HG03565 (cell line): ENCODE results near the gene NTRK2.

Experiments
- ATAC-seq: cut with Tn5 transposase; IDR thresholded peaks from one replicate; pipeline ENCODE4 v1.9.1; 2021; ENCODE audit warnings: mild to moderate bottlenecking, moderate library complexity; ENCODE audit not compliant: unreplicated experiment

The NTRK2 gene

DNA sequence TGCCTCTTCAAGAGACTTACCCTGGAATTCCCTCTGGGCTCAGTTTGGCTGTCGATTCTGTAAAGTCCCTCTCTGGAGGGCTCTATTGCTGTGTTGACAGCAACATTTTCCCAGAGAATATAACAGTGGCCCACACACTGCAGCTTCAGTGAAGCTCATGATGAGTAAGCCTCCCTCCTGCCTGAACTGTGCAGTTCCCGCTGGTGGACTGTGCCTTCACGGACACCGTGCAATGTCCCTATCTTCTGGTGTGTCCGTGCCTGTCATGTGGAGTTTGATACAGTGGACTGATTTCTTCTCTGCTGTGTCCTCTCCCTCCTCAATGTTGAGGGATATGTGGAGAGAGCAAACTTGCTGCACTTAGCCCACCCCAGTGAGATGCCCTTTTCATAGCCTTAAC, 109.0 kb downstream of the NTRK2 start:
- ATAC-seq, result no peak

DNA sequence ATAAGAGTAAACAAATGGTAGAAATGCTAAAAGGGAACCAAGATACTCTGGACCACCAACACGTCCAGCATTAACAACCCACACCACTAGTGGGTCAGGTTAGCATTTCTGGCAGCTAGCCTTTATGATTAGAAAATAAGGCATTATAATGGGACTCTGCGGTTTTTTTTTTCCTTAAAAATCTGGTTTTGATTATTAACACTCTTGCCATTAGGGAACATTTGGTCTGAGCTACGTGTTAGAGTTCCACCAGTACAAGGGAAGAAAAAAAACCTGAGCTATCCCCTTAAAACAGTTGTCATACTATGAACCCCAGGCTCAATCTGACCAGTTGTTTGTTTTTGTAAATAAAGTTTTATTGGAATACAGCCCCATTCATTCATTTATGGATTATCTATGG, 110.4 kb downstream of the NTRK2 start:
- ATAC-seq, result no peak

DNA sequence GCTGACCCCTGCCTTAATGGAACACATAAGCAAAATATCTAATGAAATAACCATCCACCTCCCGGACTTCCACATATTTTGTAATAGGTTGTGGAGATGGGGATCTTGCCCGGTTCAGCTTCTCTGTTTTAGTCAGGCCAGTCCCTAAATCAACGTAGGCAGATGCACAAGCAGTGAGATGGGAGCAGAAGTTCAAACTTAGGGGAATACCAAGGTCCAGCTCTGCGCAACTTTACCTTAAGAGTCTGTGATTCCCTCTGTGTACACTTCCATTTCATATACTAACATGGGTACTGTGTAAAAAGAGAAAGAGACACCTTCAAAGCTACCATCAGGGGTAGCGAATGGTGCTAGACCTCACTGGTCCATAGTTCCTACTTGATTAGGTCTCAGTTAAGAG, 110.9 kb downstream of the NTRK2 start:
- ATAC-seq, result no peak

DNA sequence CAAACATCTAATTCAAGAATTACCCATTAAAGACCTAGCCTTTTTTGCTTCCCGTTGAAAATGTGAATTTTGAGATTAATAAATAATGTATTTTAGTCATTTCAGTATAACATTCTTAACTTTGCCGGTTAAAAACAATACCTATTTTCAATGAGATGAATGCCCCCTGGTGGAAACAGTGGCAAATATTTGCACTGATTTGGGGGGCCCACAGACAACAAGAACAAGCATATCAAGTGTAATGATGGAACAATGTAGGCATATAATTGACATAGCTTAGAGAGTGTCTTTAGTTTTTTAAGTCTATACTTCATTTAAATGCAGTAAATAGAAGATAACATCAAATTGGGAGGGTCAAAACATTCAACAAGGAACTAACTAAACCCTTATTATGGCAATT, 111.9 kb downstream of the NTRK2 start:
- no peak for ATAC-seq

DNA sequence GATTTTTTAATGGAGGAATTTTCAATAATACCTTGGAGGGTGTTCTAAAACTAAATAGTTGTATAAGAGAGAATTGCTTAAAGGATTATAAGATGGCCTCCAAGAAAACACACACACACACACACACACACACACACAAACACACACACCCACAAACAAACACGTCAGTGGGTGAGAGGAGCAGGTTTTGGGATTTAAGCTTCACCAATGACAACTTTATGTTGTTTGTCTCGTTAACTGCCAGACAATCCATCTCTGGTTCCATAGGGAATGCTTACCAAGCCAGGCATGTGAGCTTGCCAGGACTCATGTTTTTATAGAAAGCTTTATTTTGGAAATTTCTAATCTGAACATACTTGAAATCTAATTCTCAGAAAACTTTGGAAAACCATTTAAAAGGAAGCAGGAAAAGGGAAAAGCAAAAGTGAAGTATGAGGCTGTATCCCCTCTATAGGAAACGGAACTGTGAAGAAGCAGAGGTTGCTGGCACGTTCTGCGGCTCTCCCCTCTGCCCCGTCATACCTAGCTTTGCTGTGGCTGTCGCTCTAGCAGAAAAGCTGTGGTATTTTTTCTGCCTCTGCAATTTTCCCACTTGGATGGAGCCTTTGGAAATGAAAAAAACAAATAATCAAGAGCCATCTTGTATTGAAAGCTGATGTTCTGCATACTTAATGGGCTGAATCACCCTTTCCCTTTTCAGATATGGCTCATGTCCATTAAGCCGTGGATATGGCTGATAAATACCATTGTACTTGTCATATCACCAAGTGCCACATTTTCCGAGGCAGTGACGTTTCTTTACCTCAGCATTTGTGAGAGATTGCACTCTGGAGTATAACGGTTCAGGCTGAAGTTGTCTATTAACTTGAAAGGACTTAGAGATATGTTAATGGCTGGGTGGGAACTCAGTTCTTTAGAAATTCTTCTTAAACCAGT, 112.7 kb downstream of the NTRK2 start:
- no peak for ATAC-seq

DNA sequence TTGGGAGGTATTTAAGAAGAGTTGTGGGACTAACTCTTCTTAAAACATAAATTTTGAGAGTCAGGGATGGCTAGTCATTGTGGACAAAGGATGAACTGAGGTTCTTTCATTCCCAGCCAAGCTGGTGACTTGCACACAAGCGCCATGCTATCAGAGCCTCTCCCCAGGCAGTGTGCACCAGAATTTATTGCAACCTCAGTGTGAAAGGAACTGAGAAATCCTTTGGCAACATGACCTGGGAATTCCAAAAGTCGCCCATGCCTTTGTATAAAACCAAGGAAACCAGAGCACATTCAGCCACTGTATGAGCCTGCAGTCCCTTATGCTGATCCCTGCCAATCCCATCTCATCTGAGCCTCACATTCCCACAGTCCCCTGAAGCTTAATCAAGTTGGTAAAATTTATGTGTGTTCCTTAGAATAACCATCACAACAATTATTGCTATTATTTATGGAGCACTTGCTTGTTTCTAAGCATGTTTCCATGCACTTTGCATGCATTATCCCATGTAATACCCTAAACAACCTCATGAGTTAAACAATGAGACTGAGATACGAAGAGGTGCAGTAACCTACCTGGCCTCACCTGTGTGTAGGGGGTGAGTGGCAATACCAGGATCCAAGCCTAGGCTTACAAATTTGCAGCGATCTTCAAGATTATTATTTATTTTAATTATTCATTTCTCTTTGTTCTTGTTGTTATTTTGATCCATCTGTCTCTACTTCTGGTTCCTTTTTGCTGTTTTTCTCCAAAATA, 116.4 kb downstream of the NTRK2 start:
- no peak for ATAC-seq

DNA sequence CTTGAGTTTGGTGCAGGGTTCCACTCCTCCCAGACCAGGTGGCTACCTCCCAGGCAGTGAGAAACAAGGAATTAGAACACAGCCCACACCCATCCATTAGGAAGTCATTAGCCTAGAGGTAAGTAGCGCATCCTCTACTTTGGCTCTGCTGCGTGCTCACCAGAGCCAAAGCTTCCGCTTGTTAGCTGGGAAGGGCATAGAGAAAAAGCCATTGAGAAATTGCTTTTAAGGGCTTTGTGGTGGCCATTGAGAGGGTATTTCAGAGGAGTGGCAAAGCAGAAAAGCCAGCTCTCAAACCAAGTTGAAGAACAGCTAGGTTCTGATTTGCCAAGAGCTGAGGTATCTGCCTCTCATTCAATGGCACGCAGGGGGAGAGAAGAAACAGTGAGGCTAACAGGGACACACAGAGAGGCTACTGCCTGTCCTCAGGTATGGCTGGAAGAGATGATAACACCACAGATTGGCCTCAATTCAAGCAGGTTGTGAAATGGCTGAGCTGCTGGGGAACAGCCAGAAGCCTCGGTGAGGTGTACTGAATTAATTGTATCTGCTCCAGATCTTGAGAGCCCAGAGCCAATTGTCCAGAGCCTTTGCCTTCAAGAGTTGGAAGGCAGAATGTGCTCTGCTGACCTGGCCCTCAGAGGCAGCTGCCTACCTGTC, 119.4 kb downstream of the NTRK2 start:
- no peak for ATAC-seq

DNA sequence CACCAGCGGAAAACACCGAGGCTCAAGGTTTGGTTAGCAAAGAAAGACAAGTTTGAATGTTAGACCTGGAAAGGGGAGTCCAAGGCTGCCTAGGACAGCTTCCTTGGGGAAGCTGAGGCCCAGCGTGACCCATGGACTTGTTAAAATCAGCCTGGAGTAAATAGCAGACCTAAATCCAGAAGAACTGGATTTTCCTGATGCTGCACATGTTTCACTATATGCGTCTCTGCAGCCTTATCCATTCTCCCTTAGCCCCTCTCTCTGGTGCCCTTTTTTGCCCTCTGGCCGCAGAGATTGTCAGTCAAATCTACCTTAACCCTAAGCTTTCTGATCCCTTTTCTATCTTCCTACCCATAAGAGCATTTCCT, 119.9 kb downstream of the NTRK2 start:
- no peak for ATAC-seq

DNA sequence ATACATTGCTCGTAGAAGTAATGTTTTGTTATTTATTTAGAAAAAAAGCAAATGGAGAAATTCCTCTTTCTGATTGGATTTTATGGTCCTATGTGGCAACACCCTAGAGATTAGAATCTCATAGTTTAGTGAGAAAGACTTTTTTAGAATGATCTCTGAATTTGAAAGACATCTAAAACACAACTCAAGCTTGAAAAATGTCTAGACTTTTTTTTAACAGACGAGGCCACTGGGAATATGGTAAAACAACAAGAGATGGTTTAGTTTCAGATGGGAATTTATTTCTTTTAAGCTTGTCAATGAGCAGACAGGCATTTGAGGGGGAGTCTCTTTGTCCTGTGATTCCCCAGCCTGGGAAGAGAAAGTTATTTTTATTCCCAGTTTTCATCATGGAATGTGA, 122.1 kb downstream of the NTRK2 start:
- no peak for ATAC-seq

DNA sequence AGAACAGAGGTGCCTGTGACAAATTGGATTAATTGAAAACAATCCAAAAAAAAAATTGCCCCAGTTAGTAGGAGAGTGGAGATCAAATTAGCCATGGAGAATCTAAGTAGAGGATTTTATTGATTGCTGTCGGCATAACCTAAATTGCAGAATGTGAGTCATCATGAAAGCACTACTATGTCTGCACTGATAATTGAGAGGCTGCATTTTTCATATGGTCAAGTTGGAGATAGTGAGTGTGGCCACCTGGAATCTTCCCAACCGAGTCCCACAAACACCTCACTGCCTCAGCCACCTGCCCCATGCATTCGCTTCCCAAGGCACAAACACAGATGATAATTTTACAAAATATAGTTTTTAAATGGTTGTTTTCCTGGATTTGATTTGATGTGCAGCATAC, 123.7 kb downstream of the NTRK2 start:
- ATAC-seq, result no peak

DNA sequence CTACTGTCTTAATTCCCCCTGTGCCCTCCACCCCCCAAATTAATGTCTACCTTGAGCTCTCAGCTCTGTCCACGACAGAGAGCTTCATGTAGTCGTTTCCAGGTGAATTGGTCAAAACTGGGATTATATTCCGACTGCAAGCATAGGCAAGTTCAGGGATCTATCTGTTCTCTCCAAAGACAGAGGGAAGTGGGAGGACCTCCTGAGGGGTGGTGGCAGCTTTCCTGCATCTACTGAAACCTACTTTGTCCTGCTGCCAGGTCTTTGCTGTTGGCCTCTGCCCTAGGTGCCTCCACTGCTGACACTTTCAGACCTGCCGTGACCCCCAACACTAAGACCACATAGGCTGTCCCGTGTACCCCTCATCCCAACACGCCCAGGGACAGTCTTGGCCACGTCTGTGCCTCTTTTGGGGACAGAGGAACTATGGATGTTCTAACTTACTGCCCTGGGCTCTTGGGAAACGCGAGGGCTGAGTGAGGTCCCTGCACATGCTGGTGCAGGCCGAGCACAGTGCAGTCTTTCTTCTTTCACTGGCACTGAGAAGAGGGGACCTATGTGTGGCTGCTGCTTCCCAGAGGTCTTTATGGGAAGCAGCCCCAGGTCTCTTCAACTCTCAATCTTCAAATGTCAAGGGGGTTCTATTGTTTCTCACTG, 125.6 kb downstream of the NTRK2 start:
- no peak for ATAC-seq

DNA sequence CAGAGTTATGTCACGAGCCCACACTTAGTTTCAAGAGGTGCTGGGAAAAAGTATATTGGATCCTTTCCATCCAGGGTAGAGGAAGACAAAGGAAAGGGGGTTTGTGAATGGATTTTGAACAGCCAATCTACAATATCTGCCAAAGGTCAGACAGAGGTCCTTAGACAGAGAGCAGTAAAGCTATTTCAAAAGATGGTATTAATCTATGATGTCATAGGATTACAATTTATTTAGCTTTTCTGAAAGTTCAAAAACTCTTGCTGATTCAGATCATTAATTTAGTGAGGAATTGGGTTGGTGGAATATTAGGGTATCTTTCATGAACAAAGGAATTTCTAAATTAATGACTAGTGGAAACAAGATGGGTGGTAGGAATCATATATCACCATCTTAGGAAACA, 126.9 kb downstream of the NTRK2 start:
- ATAC-seq, result no peak

DNA sequence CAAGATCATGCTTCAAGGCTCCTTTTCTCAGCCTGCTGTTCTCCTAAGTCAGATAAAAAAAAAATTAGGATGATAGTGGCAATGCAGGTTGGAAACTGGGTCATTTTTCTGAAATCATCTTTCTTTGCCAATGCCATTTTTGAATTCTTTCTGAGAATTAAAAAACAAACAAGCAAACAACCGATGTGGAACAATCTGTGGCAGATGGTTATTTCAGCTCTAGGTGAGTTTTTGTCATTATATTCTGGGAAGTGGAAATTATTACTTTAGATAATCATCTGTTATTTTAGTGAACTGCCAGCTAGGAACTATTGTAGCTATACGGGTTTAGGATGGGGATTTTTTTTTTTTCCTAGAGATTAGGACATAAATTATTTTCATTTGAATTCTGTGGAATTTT, 129.7 kb downstream of the NTRK2 start:
- no peak for ATAC-seq

DNA sequence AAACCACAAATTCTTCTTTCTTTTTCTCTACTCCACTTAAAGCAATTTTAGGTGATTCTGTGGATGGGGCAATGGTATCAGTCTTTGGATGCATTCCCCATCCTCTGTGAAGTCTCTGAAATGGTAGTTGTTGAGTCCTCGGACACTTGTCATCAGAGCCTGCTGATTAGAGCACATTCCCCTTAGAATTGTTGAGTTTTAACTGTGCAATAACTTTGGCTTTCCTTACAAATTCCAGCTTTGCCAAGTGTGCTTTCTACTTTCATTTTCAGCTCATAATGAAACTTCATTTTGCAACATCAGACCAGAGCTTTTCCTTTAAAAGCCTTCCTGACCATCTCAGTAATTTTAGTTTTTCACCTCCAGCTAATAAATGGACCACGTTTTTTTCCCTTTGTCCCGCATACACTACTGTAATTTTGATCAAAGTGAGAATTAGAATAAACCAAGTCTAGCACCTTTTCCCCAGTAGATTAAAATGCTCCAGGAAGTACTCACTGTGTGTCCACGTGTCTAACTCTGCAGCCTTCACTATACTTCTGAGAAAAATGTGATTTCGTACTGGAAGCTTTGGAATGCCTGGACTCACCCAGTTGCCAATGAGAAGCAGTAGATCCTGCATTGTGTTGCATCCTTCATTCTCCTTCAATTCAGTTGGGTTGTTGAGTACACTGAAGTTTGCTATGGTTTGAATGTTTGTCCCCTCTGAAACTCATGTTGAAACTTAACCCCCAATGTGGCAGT, 135.6 kb downstream of the NTRK2 start:
- ATAC-seq, result no peak

DNA sequence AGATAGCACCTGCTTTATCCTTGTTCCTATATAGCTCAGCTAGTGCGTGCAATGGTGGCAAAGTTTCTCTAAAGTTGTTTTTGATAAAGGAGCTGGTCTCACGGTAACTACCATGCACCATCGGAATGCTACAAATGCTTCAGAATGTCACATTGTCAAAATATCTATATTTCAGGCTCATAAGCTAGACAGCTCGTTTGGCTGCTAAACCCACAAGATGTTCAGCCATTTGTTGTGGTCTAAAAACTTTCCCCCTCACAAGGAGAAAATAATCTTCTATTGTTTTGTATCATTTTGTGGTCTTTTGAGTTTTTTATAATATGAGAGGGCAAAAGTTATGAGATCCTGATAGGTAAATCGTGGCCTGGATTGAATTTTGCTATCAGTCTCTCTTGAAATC, 137.9 kb downstream of the NTRK2 start:
- no peak for ATAC-seq

DNA sequence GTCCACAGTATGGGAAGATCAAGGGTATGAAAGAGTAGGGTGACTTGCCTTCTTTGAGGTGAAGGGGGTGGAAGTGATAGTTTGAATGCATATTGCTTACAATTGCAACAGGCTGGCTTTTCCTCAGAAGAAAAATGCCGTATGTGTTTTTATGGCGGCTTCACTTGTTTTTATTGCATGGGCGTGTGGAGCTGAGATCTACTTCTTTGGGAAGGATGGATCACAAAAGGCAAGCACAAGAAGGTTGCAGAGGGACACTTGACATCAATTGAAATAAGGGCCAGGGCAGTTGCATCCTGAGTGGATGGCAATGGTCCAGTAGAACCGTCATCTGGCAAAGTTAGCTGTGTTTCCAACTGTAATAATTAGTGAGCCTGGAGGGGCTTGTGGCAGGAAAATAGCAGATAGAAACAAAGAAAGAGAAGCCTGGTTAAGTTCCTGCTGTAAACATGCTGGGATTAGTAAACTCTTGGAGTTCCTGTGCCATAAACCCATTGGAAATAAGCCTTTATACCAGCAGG, 138.4 kb downstream of the NTRK2 start:
- no peak for ATAC-seq

DNA sequence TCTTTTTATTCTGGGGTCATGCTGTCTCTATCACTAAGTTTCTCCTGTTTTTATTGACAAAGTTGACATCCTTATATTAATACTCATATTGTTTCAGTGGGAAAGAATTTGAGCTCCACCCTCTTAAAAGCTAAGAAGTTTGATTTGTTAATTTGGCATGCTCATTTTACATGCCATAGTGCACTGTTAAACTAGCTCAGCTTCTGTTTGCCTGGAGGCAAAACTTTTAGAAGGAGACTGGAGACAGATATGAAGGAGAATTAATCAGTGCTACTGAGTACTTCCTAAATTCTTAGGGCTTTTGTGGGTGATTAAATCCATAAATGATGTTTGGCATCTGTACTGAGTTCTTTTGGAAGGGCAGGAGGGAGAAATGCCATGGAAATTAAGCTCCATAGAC, 138.9 kb downstream of the NTRK2 start:
- no peak for ATAC-seq

DNA sequence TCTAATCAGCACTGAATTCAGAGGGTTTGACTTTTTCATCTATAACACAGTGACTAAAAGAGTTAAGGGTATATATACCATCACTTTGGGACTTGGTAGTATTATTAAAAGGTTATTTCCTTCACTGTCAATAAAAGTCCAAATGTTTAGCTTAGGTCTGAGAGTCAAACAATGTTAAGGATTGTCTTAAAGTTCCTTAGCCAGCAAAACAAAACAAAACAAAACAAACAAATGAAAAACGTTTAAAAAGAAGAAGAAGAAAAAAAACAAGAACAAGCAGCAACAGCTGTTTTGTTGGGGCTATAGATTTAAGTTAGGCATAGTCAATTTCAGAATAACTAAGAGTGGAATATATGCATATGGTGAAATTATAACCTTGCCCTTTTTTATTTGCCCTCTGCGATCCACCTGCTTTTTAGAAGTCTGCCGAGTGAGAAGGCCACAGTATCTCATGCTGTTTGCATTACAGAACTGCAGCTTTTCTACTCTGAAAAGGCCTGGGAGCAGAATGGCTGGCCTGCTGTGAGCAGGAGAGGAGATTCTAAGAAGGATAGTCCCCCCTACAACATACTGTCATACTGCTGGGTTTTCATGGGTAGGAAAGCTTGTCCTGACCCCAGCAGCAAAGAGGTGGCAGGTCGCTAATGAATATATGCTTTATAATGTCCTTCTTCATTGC, 141.7 kb downstream of the NTRK2 start:
- ATAC-seq, result no peak

DNA sequence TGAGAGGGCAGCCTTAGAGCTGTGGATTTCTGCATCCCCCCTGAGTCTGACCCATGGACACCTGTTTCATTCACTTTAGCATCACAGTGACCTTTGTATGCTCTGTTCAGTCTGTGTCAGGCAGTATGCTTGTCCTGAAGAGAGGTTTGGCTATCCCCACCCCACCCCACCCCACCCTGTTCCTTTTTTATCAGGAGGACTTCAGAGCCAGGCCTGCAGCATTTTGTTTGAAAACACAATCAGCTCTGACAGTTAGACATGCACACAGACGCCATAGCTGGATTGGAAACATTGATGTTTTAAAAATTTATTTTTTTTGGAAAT, 142.2 kb downstream of the NTRK2 start:
- no peak for ATAC-seq

DNA sequence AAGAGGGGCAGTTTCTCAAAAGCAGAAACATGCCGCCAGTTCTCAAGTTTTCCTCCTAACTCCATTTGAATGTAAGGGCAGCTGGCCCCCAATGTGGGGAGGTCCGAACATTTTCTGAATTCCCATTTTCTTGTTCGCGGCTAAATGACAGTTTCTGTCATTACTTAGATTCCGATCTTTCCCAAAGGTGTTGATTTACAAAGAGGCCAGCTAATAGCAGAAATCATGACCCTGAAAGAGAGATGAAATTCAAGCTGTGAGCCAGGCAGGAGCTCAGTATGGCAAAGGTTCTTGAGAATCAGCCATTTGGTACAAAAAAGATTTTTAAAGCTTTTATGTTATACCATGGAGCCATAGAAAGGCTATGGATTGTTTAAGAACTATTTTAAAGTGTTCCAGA, 142.8 kb downstream of the NTRK2 start:
- ATAC-seq, result no peak
